Esophagus squamous epithelium (tissue), 5 donors: Measurements from ENCODE around the gene DCT. TPM values are rescaled to one million over a fixed set of nuclear protein-coding genes. Genes with fewer than 3 reads are reported as not detected.
"Not testable (repeated sequence)": the region's sequence is repeated elsewhere in the genome, so short reads cannot be mapped to it uniquely, and the experiment has no call there.

Experiments used
- DNase-seq: peaks from one replicate; lab custom pipeline; 2025; lab: John Stamatoyannopoulos, UW
- H3K27ac ChIP-seq, 4 donors: fragments of 200-600 bp; sonication (generic); one replicate each; pipeline ENCODE4 v1.5.1; 2016 to 2019; ENCODE audit warnings: mild to moderate bottlenecking in 1 of 4
- H3K27me3 ChIP-seq, 4 donors: fragments of 200-600 bp; sonication (generic); 1 replicate in 3 of 4; 2 replicates in 1 of 4; pipeline versions ENCODE4 v1.5.1 to v1.6.0; 2017 to 2021; ENCODE audit warnings: antibody characterized with exemption in 1 of 4
- H3K36me3 ChIP-seq, 3 donors: fragments of 200-600 bp; sonication (generic); one replicate each; pipeline ENCODE4 v1.5.1; 2016 to 2019
- H3K4me1 ChIP-seq, 3 donors: fragments of 200-600 bp; sonication (generic); one replicate each; pipeline ENCODE4 v1.5.1; 2017 to 2019
- H3K4me3 ChIP-seq, 4 donors: fragments of 200-600 bp; sonication (generic); 1 replicate in 3 of 4; 2 replicates in 1 of 4; pipeline ENCODE4 v1.5.1; 2016 to 2019; ENCODE audit warnings: mild to moderate bottlenecking in 2 of 4, moderate library complexity in 1 of 4
- H3K9me3 ChIP-seq, 3 donors: fragments of 200-600 bp; sonication (generic); one replicate each; pipeline ENCODE4 v1.5.1; 2016 to 2019
- CTCF ChIP-seq, 6 experiments: fragments of 450-650 bp in 4 of 6; fragments of 200-600 bp in 2 of 6; sonication (generic) in 2 of 6; IDR thresholded peaks; one replicate each; pipeline ENCODE4 v1.5.1; 2016 to 2019; ENCODE audit warnings: antibody characterized with exemption in 6 of 6, mild to moderate bottlenecking in 4 of 6, moderate library complexity in 4 of 6
- POLR2A ChIP-seq, 4 donors: fragments of 450-650 bp; IDR thresholded peaks; one replicate each; pipeline ENCODE4 v1.6.1; 2017; ENCODE audit warnings: antibody characterized with exemption in 4 of 4, mild to moderate bottlenecking in 4 of 4, moderate library complexity in 3 of 4
- WGBS, 2 donors: methylation state at CpG; one replicate each; pipeline ENCODE4 v1.1.5; 2018; 5-methylcytosine and 5-hydroxymethylcytosine counted together
- intact Hi-C: fragments of 100-400 bp; cut with DNase I; formaldehyde crosslinking; loops from one replicate; pipeline ENCODE4 v1.15.0; 2022
- total RNA-seq, 4 donors: library from RNA; depleted of rRNA; stranded (reverse); fragments of >200 nt; gene quantifications; one replicate each; pipeline ENCODE4 v1.1.0, GENCODE V29; 2016
- donor health status: DM: yes; HTN: yes; CAD: no.

The DCT gene
- total RNA-seq: not detected

GRCh38 chr13:94479616-94480015 lies at the start of gene DCT:
Gene DCT, minus strand, starts transcription at chr13:94479682. Its CDS starts 427 bp downstream, at chr13:94479255.
- H3K36me3 ChIP-seq: no peaks in the 10 kb centered on the region
- no peaks in the 10 kb centered on the region for H3K4me1 ChIP-seq
- intact Hi-C loops: no loop called here
- H3K4me3 ChIP-seq: no peak within 1 kb of the TSS
- WGBS, 2 donors: 36 to 42% methylated on average over 3 of the region's 3 CpGs
- H3K9me3 ChIP-seq: no peaks in the 10 kb centered on the region
- no peak within 1 kb of the TSS for H3K27ac ChIP-seq
- TF ChIP-seq CTCF (IDR thresholded peaks at IDR 0.05) (no peak), POLR2A (IDR thresholded peaks at IDR 0.05) (no peak)
- no peaks in the 10 kb centered on the region for H3K27me3 ChIP-seq
- no peak for DNase-seq

- WGBS, 2 donors: 67% methylated on average over 3 of the region's 7 CpGs; no CpG with 5 or more reads in 1 of the 2 donors
- H3K36me3 ChIP-seq, intact Hi-C loops, H3K9me3 ChIP-seq, H3K27me3 ChIP-seq, H3K4me1 ChIP-seq, H3K4me3 ChIP-seq, H3K27ac ChIP-seq, DNase-seq: not testable (repeated sequence)
Measured at GRCh38 chr13:94526956-94527355, 47.5 kb upstream of the DCT start.

GRCh38 chr13:94525781-94526180 lies 46.3 kb upstream of the DCT start:
- TF ChIP-seq POLR2A (IDR thresholded peaks at IDR 0.05) (no peak), CTCF (IDR thresholded peaks at IDR 0.05) (no peak)
- H3K27ac ChIP-seq: no peak overlapping the region
- H3K36me3 ChIP-seq: no peaks in the 10 kb centered on the region
- intact Hi-C loops: no loop called here
- no peak overlapping the region for H3K4me3 ChIP-seq
- H3K27me3 ChIP-seq: no peaks in the 10 kb centered on the region
- H3K4me1 ChIP-seq: no peaks in the 10 kb centered on the region
- 75 to 89% methylated on average over 2 of the region's 2 CpGs for WGBS, 2 donors
- DNase-seq: no peak
- H3K9me3 ChIP-seq: no peaks in the 10 kb centered on the region

DNA sequence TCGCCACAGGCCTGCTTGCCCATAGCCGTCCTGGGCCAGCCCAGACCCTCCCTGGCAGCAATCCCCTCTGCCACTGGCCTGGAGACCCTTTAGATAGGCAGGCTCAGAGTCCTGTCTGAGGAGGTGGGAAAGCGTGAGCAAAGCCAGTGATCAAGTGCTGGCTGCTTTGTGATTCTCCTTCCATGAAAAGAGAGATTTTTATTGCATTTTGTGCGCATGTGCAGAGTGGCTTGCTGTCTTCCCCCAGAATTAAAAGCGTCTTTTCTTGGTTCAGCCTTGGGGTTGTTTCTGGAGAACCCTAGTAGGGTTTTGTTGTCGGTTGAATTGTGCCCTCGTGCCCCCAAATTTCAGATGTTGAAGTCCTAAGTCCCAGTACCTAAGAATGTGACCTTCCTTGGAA lies 44.9 kb upstream of the DCT start:
- no peak for TF ChIP-seq CTCF (IDR thresholded peaks at IDR 0.05)
- Histone ChIP-seq H3K9me3 (no peaks in the 10 kb centered on the region), H3K27ac (no peak overlapping the region), H3K36me3 (no peaks in the 10 kb centered on the region), H3K27me3 (no peaks in the 10 kb centered on the region), H3K4me1 (no peaks in the 10 kb centered on the region), H3K4me3 (no peak overlapping the region)
- no peak for DNase-seq
- WGBS, 2 donors: 88 to 89% methylated on average over 5 of the region's 7 CpGs
- intact Hi-C loops: no loop called here

- H3K4me3 ChIP-seq: no peak overlapping the region
- intact Hi-C loops: no loop called here
- H3K36me3 ChIP-seq: no peaks in the 10 kb centered on the region
- H3K27ac ChIP-seq: no peak overlapping the region
- TF ChIP-seq POLR2A (IDR thresholded peaks at IDR 0.05) (no peak), CTCF (IDR thresholded peaks at IDR 0.05) (no peak)
- H3K27me3 ChIP-seq: no peaks in the 10 kb centered on the region
- DNase-seq: no peak
- H3K4me1 ChIP-seq: no peaks in the 10 kb centered on the region
- H3K9me3 ChIP-seq: no peaks in the 10 kb centered on the region
Measured at GRCh38 chr13:94520001-94520400, 40.5 kb upstream of the DCT start.

DNA sequence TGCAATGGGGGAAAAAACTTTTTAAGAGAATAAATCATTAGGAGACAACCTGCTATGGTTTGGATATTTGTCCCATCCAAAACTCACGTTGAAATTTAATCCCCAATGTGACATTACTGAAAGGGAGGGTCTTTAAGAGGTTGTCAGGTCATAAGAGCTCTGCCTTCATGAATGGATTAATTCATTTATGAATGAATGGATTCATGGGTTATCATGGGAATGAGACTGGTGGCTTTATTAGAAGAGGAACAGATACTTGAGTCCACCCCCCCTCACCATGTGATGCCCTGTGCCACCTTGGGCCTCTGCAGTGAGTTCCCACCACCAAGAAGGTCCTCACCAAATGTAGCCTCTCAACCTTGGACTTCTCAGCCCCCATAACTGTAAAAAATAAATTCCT lies 37.0 kb upstream of the DCT start:
- intact Hi-C loops: no loop called here
- no peak overlapping the region for H3K27ac ChIP-seq
- H3K36me3 ChIP-seq: no peaks in the 10 kb centered on the region
- no peak for DNase-seq
- H3K9me3 ChIP-seq: no peaks in the 10 kb centered on the region
- TF ChIP-seq CTCF (IDR thresholded peaks at IDR 0.05) (no peak), POLR2A (IDR thresholded peaks at IDR 0.05) (no peak)
- no peak overlapping the region for H3K4me3 ChIP-seq
- no peaks in the 10 kb centered on the region for H3K27me3 ChIP-seq
- no peaks in the 10 kb centered on the region for H3K4me1 ChIP-seq
- 38 to 39% methylated on average over 1 of the region's 1 CpG for WGBS, 2 donors
